ENCODE results near the gene CLEC19A. TPM values are rescaled to one million over a fixed set of nuclear protein-coding genes. Genes with fewer than 3 reads are reported as not detected.

The CLEC19A gene
- total RNA-seq, 1 donor from 2014 or later, result not detected

DNA sequence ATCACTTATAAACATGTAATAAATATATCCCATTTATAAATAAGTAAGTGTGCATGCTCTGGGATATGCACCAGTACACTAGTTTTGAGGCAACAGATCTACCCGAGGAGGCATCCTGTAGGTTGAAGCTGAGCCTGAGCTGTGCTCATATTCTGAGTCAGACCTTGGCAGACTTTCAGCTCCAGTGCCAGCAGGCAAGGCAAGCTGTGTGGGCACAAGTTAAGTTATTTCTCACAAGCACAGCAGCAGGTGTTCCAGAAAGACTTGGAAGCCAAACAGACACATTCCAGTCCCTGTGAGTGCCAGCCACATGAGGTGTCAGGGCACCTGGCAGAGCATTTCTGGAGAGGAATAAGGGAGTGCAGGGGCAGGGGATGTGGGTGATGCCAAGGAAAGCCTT lies 1.3 kb upstream of the CLEC19A start:
- intact Hi-C loops (cut with micrococcal nuclease), result no loop called here

DNA sequence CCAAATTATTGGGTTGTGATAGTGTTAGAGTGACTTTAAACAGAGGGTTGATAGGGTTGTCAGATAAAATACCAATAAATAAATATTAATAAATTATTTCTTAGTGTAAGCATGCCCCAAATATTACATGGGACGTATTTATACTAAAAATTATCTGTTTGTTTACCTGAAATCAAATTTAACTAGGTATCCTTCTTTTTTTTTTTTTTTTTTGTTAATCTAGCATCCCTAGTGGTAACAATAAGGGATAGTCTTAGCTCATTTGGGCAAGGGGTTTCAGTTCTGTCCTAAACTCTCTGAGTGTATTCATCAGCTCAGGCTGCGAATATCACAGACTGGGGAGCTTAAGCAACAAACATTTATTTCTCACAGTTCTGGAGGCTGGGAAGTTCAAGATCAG lies 1.3 kb downstream of the CLEC19A start:
- intact Hi-C loops (cut with micrococcal nuclease), result no loop called here

DNA sequence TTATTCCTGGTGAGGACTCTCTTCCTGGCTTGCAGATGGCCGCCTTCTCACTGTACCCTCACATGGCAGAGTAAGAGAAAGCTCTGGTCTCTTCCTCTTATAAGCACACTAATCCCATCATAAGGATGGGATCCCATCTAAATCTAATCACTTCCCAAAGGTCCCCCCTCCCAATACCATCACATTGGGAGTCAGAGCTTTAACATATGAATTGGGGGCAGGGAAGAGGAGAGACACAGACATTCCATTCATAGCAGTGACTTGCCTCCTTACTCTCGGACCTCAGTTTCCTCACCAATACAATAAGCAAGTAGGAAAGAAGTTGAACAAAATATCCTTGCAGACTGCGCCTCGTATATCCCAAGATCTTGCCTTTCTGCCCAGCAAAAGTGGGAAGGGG lies 1.7 kb downstream of the CLEC19A start:
- intact Hi-C loops (cut with micrococcal nuclease), result no loop called here

DNA sequence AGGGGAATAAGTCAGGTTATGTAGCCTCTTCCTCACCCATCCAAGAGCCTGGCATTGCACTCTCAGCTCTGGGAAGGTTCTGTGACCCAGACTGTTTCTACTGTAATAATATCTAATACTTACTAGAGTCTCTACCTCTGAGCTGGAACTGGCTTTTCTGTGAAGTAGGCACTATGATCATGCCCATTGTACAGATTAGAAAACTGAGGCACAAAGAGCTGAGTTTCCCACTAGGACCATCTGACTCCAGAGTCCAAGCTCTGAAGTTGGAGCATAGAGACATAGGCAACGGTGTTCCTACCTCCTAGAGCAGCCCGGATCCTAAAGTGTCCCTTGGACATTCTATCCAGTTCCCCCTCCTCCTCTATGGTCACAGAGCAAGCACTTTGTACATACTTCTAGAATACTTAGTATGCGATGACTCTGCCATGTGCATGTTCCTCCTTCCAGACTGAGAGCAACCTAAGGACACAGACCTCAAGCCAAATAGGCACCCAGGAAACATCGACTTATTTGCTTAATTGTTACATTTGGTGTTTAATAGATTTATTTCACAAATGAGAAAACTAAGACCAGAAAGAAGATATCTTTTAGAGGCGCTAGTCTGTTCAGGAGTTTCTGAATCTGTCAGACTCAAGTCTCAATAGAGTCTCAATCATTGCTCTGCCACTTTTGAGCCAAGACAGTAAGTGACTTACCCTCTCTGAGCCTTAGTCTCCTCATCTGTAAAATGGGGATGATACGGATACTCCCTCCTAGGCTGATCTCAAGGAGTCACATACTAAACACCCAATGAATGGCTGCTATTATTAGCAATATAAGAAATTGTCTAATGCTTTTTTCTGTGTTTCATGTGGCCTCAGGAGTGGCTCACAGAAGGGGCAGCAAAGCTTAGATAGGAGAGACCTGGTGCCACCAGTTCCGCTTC lies 3.6 kb downstream of the CLEC19A start:
- intact Hi-C loops (cut with micrococcal nuclease), result no loop called here

DNA sequence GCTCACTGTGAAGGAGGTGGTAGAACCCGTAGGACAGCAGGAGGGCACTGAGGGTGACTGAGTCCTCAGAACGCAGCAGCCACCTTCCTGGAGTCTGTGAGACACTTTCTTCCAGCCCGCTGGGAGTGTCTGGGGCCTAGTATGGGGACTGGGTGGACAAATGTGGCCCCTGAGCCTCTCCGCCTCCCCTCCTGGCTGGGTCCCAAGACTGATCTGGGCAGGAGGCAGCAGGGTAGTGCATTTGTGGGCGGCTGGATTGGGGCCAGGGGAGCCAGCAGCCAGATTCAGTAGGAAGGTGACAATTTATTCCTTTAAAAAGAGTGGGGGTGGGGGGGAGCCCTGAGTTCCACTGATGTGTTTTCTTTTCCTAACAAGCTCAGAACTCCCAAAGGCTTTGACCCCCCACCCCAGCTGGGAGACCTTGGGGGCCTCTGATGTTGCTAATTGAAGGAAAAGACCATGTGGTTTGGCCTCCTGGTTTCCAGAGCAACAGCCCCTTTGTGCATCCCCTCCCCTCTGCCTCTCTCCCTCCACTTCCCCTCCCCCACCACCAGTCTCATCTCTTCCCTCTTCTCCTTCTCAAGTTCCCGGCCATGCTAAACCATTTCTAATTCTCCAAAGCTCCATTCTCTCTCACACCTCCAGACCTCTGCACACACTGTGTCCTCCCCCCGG lies 4.4 kb downstream of the CLEC19A start:
- intact Hi-C loops (cut with micrococcal nuclease), result no loop called here

DNA sequence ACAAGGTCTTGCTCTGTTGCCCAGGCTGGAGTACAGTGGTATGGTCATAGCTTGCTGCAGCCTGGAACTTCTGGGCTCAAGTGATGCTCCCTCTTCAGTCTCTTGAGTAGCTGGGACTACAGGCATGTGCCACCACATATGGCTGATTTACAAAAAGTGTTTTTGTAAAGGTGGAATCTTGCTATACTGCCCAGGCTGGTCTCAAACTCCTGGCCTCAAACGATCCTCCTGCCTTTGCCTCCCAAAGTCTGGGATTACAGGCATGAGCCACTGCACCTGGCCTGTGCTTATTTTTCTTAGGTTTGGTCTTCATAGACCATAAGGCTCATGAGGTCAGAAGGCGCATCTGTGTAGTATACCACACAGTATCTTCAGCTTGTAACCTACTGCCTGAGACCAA lies 5.3 kb downstream of the CLEC19A start:
- intact Hi-C loops (cut with micrococcal nuclease), result no loop called here

DNA sequence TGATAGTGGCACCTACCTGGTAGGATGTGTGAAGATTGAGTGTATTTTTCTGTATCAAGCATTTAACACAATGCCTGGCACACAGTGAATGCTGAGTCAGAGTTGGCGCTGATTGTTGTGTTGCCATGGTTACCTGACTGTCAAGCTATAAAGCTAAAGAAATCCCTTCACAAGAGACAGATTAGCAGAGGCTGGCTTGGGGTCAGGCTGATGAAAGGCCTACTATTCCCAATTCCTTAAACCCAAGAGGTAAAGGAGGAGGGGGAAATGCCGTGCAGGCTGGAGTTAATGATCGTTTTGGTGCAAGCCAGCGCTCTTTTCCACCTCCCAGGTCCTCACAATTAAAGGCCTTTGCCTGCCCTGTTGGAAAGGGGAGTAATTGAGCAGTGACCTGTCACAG lies 5.9 kb downstream of the CLEC19A start:
- intact Hi-C loops (cut with micrococcal nuclease), result no loop called here

DNA sequence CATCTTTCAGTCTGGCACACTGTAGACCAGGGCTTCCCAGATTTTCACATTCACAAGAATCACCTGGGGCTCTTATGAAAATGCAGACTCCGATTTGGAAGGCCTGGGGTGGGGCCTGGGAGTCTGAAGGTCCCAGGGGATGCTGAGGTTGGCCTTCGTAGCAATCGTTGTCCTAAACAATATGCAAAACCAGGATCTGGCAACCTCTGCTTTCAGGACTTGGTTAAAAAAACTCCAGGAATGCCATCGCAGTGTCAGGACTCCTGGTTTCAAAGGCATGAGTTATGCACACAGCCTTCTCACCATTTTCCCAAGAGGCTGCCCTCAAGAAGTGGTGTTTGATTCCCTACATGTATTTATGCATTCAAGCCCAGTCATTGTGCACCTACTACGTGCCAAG lies 6.7 kb downstream of the CLEC19A start:
- intact Hi-C loops (cut with micrococcal nuclease), result no loop called here

DNA sequence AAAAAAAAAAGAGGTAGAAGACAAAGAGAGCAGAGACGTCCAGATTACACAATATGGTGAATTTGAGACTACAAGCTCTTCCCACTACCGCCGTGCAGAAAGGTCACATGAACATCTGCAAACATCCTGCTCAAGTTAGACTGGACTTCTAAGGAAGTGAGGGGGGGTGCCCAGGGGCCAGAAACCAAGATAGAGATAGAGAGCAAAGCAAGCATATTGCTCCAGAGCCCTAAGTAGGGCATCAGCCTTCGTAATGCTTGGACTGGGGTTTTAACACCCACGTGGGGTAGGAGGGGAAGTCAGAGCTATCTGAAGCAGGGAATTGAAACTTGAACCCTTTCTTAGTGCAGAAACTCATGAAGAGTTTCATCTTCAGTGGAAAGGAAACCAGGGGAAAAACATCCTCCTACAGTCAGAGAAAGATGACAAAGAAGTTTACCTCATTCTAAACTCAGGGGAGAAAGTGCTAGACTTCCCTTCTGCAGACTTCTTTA lies 8.7 kb downstream of the CLEC19A start:
- intact Hi-C loops (cut with micrococcal nuclease), result no loop called here

DNA sequence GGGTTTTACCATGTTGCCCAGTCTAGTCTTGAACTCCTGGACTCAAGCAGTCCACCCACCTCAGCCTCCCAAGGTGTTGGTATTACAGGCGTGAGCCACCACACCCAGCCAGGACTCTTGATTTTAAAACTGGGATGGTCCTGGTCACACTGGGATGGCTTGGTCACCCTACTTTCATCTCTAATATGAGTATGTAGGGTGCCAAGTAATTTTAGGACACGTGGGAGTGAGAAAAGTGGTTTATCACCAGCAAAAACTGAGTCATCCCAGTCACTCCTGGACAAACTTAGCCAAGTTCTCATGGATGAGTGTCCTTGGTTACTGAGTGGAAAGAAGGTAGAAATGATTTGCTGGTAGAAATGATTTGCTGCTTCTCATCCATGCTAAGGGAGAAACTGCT lies 9.9 kb downstream of the CLEC19A start:
- intact Hi-C loops (cut with micrococcal nuclease), result no loop called here

DNA sequence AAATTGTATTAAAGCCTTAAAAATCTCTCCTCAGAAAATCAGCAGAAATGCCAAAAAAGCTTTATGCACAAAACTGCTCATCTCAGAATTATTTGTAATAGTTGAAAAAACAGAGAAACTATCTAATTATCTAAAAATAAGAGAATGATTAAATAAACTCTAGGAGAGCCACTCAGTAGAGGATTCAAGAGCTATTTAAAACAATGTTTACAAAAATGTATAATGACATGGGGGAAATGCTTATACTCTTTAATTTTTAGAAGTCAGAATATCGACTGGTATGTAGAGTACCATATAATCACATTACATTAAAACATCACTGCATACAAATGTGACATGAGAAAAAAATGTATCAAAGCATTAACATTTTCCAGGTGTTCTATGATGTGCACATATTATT lies 11.9 kb downstream of the CLEC19A start:
- intact Hi-C loops (cut with micrococcal nuclease), result no loop called here

DNA sequence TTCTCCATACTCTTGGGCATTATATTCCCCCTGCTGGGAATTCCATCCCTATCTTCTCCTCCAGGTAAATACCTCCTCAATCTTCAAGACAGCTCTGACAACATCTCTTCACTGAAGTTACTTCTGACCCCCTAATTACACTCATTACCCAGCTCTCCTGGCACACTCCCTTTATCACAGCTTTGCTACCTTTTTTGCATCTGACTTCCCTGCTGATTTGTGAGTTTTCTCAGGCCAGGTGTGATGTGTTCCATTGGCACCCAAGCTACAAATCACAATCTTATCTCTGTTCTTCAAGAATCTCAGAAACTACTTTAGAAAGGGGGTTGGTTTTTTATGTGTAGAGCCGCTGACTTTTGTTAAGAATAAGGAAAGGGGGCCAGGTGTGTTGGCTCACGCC lies 14.0 kb downstream of the CLEC19A start:
- intact Hi-C loops (cut with micrococcal nuclease), result no loop called here

DNA sequence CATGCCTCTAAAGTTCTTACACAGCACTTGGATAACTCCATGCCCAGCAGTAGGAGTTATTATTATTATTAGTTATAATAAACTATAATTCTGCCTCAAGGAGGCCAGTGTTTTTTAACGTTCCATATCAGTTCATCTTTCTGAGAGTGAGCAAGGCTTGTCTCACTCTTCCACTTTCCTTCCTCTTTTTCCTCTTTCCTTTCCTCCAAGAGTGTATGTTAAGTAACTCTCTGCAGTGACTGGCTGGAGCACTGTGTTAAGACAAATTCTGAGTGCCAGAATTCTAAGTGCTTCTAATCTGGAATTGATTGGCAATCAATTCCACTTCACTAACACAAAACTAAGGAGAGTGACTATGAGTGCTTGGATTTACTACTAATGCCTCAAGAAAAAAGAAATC lies 16.4 kb downstream of the CLEC19A start:
- intact Hi-C loops (cut with micrococcal nuclease), result no loop called here

DNA sequence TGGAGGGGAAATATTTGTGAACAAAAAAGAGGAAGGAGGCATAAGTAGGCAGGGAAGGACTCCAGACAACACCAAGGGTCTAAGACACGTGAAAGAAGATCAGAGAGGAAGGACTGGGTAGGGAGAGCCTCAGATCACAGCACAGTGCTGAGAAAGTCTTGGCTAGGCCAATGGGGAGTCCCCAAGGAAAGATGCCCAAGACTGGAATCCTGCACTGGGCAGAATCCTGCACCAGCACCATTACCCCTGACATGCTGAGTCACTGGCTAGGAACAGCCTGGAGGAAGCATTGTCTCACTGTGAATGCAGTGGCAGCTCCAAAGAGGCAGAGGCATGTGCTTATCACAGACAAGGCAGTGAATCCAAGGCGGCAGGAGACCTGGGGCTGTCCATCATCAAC lies 19.2 kb downstream of the CLEC19A start:
- intact Hi-C loops (cut with micrococcal nuclease), result no loop called here

DNA sequence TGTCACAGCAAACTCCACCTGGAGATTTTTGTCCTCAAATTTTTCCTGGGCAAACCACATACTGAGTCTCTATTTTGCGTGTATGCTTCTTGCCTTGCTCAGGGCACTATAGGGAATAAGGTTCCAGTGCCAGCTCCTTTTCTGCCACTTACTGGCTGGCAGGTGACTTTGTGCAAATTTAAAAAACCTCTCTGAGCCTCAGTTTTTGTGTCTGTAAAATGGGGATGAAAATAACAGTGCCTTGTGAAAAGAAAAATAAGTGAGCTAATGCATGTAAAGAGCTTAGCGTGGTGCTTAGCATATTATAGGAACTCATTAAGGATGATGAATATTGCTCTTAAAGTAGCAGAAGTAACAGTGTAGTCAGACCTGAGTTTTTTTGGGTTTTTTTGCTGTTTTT lies 19.9 kb downstream of the CLEC19A start:
- intact Hi-C loops (cut with micrococcal nuclease), result no loop called here

DNA sequence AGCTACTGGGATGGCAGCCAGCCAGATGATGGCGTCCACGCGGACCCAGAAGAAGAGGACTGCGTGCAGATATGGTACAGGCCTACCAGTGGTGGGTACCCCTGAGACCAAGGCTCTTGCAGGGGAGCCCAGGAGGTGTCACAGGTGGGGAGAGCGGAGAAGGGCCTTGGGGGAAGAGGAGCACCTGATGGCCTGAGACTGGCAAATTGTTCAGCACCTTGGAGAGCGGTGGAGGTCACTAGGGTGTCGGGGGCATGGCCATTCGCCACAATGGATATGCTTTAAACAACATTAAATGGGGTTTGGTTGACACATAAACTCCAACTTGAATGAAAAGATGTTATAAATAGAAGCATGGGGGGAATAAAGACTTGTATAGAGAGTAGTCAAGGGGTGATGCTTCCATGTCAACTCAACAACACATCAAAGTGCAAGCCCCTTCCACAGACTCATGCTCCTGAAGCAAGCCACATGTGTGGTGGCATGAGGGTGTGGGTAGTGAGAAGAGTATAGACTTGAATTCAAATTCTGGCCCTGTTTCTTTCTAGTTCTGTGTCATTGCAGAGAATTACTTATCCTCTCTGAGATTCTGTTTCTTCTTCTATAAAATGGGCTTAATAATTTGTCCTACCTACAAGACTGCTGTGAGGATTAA lies 22.2 kb downstream of the CLEC19A start:
- intact Hi-C loops (cut with micrococcal nuclease), result no loop called here

DNA sequence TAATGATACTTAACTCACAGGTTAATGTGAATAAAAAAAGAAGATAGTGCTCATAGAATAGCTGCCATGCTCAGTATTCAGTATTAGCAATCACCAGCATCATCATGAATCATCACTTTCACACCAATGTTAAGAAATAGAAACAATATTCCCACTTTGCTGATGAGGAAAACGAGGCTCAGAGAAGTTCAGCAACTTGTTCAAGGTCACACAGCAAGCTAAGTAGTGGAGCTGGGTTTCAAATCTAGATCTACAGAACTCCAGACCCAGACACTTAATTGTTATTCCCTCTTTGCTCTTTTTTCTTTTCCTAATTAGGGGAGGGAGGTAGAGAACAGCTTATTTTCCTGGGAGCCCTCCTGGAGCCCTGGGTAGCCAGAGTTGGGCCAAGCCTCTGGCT lies 22.9 kb downstream of the CLEC19A start:
- intact Hi-C loops (cut with micrococcal nuclease), result no loop called here

DNA sequence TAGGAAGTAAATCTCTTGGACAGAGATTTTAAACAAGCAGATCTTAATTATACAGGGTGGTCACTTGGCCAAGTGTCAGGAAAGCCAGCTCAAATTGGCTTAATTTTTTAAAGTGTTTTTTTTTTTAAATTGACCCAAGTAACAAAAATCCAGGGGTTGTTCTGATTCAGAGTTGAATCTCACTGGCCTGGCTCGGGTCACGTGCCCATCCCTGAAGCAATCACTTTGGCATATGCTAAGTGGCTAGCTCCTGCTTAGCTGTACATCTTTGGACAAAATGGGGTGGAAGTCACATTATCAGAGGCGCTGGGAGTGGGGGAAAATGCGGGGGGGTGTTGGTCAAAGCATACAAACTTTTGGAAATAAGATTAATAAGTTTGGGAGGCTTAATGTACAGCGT lies 23.6 kb downstream of the CLEC19A start:
- intact Hi-C loops (cut with micrococcal nuclease), result no loop called here

DNA sequence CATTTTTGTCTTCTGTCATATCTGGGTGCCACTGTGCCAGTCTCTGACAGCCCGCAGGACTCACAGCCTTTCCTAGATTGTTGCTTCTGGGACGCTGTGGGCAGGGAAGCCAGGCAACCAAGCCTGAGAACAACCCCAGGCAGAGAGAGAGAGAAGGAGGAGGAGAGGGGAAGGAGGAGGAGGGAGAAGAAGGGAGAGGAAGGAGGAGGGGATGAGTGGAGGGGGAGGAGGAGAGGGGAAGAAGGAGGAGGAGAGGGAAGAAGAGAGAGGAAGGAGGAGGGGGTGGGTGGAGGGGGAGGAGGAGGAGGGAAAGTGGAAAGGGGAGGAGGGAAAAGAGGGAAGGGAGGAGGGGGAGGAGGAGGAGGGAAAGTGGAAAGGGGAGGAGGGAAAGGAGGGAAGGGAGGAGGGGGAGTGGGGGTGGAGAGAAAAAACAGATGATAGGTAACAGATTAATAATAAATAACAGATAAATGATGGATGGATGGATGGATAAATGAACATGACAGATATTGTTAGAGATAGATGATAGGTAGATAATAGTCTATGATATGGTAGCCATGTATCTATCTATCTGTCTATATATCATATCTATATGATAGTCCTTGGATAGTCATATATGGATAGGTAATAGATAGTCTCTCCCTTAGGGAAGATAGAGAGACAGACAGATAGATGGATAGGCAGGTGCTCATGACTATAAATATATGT lies 29.3 kb downstream of the CLEC19A start:
- intact Hi-C loops (cut with micrococcal nuclease), result no loop called here

DNA sequence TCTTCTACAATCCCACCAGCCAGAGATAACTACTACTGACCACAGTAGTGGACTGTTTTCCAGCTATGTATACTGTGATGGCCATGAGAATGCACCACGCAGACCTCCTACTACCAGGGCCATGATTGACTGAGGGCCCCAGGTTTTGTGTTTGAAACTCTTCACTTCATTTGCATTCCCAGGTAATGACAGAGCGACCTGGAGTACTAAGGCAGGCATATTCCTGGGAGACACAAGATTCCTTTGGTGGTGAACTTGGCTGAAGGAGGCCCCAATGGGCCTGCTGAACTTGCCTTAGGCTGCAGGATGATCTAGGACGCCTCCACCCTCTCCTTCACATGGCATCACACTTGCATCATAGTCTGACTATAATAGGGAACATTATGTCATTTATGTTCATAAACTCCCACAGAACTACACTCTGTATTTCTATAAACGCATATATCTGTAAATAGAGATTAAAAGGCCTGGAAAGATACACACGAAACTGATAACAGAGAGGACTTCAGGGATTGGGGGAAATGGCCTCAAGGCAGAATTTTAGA lies 30.4 kb downstream of the CLEC19A start:
- intact Hi-C loops (cut with micrococcal nuclease), result no loop called here

DNA sequence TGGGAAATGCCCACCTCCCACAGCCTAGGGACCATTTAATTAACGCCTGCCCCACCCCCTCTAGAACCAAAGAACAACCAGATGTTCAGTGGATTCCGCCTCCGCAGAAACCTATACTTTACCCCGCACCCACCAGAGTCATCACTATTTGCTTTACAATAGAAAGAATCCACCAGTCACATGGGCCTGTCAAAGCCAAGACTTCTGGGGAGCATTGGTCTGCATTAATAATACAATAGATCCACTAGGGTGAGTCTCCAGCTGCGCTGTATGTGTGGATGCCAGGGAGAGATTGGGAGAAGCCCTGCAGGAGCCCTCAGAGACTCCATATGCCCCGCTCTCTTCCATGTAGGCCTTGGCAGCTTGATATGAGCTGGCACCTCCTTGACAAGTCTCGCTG lies 31.3 kb downstream of the CLEC19A start:
- intact Hi-C loops (cut with micrococcal nuclease), result no loop called here
